ENCODE results near the gene RNF130. TPM values are rescaled to one million over a fixed set of nuclear protein-coding genes. Genes with fewer than 3 reads are reported as not detected.

RNF130 gene
- total RNA-seq, 1 experiment from 2014 or later = 31.8 TPM

DNA sequence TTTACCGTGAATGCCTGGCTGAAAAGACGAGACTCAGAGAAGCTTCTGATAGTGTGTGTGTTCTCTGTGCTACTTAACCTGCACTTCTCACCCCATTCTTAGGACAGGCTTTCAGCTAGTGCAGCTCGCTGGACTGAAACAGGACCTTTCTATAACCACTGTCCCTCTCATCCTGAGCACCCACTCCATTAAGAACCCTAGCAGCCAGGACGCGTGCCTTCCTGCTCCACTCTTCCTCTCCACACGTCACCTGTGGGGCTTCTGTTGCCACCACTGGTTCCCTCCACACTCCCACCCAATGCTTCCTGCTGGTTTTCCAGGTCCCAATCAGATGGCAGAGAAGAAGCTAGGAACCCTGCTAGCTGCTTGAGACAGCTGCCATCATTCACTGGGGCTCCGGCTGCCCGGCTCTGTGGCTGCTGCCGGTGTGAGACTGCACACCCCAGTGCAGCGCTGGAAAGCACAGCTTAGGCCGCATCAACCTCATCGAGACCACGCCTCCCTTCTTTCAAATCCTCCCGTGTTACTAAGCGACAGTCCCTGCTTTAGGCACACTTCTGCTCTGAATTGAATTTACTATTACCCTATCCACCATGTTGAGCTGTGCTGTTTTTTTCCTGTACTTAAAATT is 44.0 kb downstream of the RNF130 start:
- CTCF ChIA-PET = interaction anchor here (0.6 kb wide), 1 partner anchor 16 kb away, joined by 3 read pairs; no protein-coding TSS in a partner anchor

DNA sequence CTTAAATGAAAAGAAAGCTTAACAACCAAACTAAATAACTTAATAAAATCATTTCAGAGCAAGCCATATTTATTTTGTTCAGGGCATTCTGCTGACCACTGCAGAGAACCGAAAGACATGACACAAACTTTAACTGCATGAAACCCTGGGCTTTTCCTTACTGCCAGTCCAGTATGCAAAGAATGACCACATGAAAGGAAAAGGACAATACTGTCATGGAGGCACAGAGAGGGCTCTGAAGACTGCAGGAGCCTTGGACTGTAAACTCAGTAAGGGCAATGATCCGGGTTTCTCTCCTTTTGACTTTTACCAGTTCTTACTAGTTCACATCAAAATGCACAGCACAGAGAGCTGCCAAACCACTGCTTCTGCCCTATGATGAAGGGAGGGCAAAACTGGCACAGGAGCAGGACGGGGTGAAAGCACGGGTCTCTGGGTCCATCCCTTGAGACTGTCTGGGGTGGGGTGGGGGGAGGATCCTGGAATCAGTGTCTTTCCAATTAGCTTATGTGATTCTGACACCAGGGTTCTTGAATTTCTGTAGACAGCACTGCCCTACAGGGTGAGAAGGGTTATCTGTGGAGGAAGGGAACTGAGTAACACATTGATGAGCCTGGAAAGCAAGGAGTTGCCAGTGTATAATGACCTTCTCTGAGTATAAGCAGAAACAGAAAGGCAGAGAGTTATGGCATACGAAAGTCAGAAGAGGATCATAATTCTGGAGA is 44.7 kb downstream of the RNF130 start:
- BruUV-seq (replicated peaks) = no TSS peak
- H3K27me3 Mint-ChIP-seq (ENCODE audit: insufficient read depth, unreplicated experiment) = no peaks in the 10 kb centered on the region
- H3K9me3 Mint-ChIP-seq (ENCODE audit: unreplicated experiment) = no peaks in the 10 kb centered on the region
- no peak for TF ChIP-seq CTCF (IDR thresholded peaks at IDR 0.05; ENCODE audit: unreplicated experiment)
- peaks cover 8% of the 10 kb centered on the region for H3K36me3 Mint-ChIP-seq (ENCODE audit: insufficient read depth, unreplicated experiment)
- H3K27ac Mint-ChIP-seq (ENCODE audit: low read depth, unreplicated experiment) = no peak overlapping the region
- no peak overlapping the region for H3K4me3 Mint-ChIP-seq (ENCODE audit: unreplicated experiment)
- DNase-seq (ENCODE audit: unreplicated experiment) = no peak
- POLR2A ChIA-PET = interaction anchor here (1.2 kb wide), 1 partner anchor 24 kb away, joined by 4 read pairs; no protein-coding TSS in a partner anchor
- CTCF ChIA-PET = interaction anchor here (0.6 kb wide), 1 partner anchor 28 kb away, joined by 3 read pairs; no protein-coding TSS in a partner anchor
- intact Hi-C loops (cut with micrococcal nuclease) = no loop called here
- H3K4me1 Mint-ChIP-seq (ENCODE audit: insufficient read depth, unreplicated experiment) = peaks cover 6% of the 10 kb centered on the region

More for the DNA sequence above, 44.0 kb downstream of the RNF130 start:
- POLR2A ChIA-PET = interaction anchor here (0.6 kb wide), 1 partner anchor 218 kb away, joined by 3 read pairs; no protein-coding TSS in a partner anchor
- H3K9me3 Mint-ChIP-seq (ENCODE audit: unreplicated experiment) = no peaks in the 10 kb centered on the region
- peaks cover 6% of the 10 kb centered on the region for H3K4me1 Mint-ChIP-seq (ENCODE audit: insufficient read depth, unreplicated experiment)
- no peak for DNase-seq (ENCODE audit: unreplicated experiment)
- H3K36me3 Mint-ChIP-seq (ENCODE audit: insufficient read depth, unreplicated experiment) = peaks cover 8% of the 10 kb centered on the region
- BruUV-seq (replicated peaks) = no TSS peak
- H3K27ac Mint-ChIP-seq (ENCODE audit: low read depth, unreplicated experiment) = no peak overlapping the region
- intact Hi-C loops (cut with micrococcal nuclease) = no loop called here
- H3K27me3 Mint-ChIP-seq (ENCODE audit: insufficient read depth, unreplicated experiment) = no peaks in the 10 kb centered on the region
- H3K4me3 Mint-ChIP-seq (ENCODE audit: unreplicated experiment) = no peak overlapping the region
- TF ChIP-seq CTCF (IDR thresholded peaks at IDR 0.05; ENCODE audit: unreplicated experiment) = no peak

GRCh38 chr5:180026320-180026719 is 45.2 kb downstream of the RNF130 start:
- no TSS peak for BruUV-seq (replicated peaks)
- H3K27ac Mint-ChIP-seq (ENCODE audit: low read depth, unreplicated experiment) = no peak overlapping the region
- intact Hi-C loops (cut with micrococcal nuclease) = no loop called here
- peak; percentile 84 for DNase-seq (ENCODE audit: unreplicated experiment)
- CTCF ChIA-PET = interaction anchor here (0.6 to 1.5 kb wide), 2 partner anchors 29 to 118 kb away, joined by 3 read pairs; no protein-coding TSS in a partner anchor
- H3K9me3 Mint-ChIP-seq (ENCODE audit: unreplicated experiment) = no peaks in the 10 kb centered on the region
- POLR2A ChIA-PET = interaction anchor here (0.9 to 1.2 kb wide), 2 partner anchors 14 to 24 kb away, joined by 3 to 4 read pairs; no protein-coding TSS in a partner anchor
- no peak overlapping the region for H3K4me3 Mint-ChIP-seq (ENCODE audit: unreplicated experiment)
- peaks cover 8% of the 10 kb centered on the region for H3K36me3 Mint-ChIP-seq (ENCODE audit: insufficient read depth, unreplicated experiment)
- no peak for TF ChIP-seq CTCF (IDR thresholded peaks at IDR 0.05; ENCODE audit: unreplicated experiment)
- H3K27me3 Mint-ChIP-seq (ENCODE audit: insufficient read depth, unreplicated experiment) = no peaks in the 10 kb centered on the region
- H3K4me1 Mint-ChIP-seq (ENCODE audit: insufficient read depth, unreplicated experiment) = peaks cover 6% of the 10 kb centered on the region

DNA sequence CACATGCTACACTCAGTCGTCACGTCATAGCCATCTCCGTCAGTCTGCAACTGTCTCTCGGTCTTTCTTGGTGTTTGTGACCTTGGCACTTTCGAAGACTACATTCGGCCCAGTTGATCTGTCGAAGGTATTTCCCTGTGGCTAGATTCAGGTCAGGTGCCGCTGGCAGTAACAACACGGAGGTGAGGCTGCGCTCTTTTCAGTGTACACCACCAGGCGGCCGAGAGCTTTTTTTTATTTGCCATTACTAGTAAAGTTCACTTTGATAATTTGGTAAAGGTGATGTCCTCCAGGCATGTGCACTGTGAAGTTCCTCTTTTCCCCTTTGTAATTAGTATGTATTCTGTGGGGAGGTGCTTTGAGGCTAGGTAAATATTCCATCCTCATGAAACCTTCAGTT is 49.7 kb downstream of the RNF130 start:
- no TSS peak for BruUV-seq (replicated peaks)
- CTCF ChIA-PET = no interaction called here
- no peak for TF ChIP-seq CTCF (IDR thresholded peaks at IDR 0.05; ENCODE audit: unreplicated experiment)
- intact Hi-C loops (cut with micrococcal nuclease) = no loop called here
- Mint-ChIP-seq H3K27ac (ENCODE audit: low read depth, unreplicated experiment) (no peak overlapping the region), H3K9me3 (ENCODE audit: unreplicated experiment) (no peaks in the 10 kb centered on the region), H3K36me3 (ENCODE audit: insufficient read depth, unreplicated experiment) (peaks cover 6% of the 10 kb centered on the region), H3K27me3 (ENCODE audit: insufficient read depth, unreplicated experiment) (no peaks in the 10 kb centered on the region), H3K4me3 (ENCODE audit: unreplicated experiment) (no peak overlapping the region), H3K4me1 (ENCODE audit: insufficient read depth, unreplicated experiment) (peaks cover 11% of the 10 kb centered on the region)
- POLR2A ChIA-PET = no interaction called here
- DNase-seq (ENCODE audit: unreplicated experiment) = no peak

Data from MCF 10A (cell line).